Loucy (cell line): ENCODE measurements around the gene PTGR3.

Source experiments
- CTCF ChIP-seq: fragments of 200-600 bp; sonication (generic); conservative IDR thresholded peaks from 2 replicates; pipeline ENCODE4 v1.5.1; 2014; ENCODE audit warnings: mild to moderate bottlenecking, antibody characterized with exemption, low read length
- EZH2phosphoT487 ChIP-seq: fragments of 200-600 bp; IDR thresholded peaks from 2 replicates; pipeline ENCODE4 v1.6.1; 2018; ENCODE audit warnings: antibody characterized with exemption, mild to moderate bottlenecking, moderate library complexity, borderline replicate concordance

GRCh38 chr18:75178376-75178775 is 30.6 kb downstream of the PTGR3 start:
- TF ChIP-seq CTCF (no peak), EZH2phosphoT487 (no peak)
